ENCODE data around the gene PRLR.

DNA sequence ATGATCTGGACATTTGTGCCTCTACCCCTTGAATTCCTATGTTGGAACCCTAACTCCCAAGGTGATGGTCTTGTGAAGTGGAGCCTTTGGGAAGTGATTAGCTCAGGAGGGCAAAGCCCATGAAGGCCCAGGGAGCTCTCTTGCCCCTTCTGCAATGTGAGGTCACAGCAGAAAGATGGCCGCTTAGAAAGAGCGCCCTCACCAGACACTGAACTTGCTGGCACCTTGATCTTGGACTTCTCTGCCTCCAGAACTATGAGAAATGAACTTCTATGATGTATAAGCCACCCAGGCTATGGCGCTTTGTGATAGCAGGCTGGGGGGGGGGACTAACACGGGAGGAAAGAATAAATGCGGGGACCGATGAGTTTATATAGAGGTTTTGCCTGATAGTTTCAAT is 227.8 kb downstream of the PRLR start:
- TF ChIP-seq CTCF (IDR thresholded peaks at IDR 0.05 in 8 of 11, conservative IDR thresholded peaks at IDR 0.05 in 3 of 11) (no peak), POLR2AphosphoS5 (IDR thresholded peaks at IDR 0.05) (no peak), POLR2A (IDR thresholded peaks at IDR 0.05) (no peak)
